Activated gamma-delta T cell treated with Interleukin-2 at 50 U/mL for 16 hours (primary cell): ENCODE results near the gene FZD8.

Experiments
- DNase-seq: peaks from one replicate; pipeline ENCODE4 v3.0.0-alpha.2; 2020

The FZD8 gene

GRCh38 chr10:35598379-35598778 lies 43.7 kb downstream of the FZD8 start:
- DNase-seq, result no peak

GRCh38 chr10:35595106-35595505 lies 47.0 kb downstream of the FZD8 start:
- DNase-seq, result no peak

DNA sequence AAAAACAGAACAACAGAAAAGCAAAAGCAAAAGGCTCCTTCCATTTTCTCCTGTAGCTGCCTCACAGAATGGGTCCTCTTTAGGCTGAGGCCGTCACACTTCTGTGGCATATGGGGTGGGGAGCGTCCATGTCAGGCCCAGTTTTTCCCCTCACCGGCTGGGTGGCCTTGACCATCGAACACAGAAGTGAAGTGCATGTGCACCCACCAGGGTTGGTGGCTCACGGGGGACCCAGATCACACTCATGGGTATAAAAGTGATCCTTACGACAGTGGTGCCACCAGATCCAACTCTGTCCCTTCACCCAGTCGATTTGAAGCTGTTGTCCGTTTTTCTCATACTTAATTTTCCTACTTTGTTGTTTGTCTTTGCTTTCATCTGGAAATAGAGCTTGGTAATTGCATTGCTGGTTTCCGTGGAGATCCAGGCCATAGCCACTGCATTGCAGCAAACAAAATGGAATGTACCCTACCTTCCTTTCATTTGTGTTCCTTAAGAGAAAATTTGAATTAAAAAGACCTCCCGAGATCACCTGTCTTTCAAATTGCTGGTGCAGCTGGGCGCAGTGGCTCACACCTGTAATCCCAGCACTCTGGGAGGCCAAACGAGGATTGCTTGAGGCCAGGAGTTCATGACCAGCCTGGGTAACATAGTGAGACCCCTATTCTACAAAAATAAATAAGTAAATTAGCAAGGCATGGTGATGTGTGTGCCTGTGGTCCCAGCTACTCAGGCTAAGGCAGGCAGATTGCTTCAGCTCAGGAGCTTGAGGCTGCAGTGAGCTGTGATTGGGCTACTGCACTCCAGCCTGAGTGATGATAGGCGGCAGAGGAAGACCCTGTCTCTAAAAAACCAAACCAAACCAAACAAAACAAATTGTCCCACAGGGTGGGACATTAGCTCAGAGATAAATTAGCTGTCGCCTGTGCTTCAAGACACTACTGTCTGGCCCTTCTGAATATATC lies 47.7 kb downstream of the FZD8 start:
- no peak for DNase-seq

DNA sequence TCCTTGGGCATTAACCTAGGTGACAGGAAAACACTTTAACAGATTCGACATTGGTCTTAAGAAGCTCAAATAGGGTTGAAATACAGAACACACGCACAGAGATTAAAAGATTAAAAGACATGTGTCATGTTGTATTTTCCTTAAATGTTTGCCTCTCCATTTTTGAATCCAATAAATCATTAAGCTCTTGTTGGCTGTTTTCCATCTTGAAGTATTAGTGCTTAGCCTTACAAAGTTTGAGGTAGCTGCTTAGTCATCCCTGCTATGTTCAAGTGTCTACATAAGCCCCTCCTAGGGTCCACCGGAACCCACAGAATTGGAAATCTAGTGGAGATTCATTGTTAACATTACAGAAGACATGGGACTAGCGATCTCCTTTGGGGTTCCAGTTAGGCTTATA lies 49.7 kb downstream of the FZD8 start:
- DNase-seq, result no peak

- no peak for DNase-seq
These were observed 53.3 kb downstream of the FZD8 start for GRCh38 chr10:35588836-35589235.
